HG02588 (cell line): ENCODE results near the gene WIZ.
A peak's percentile ranks its signal among the peaks of the same experiment; 100 is the strongest.

Experiments used
- ATAC-seq: cut with Tn5 transposase; IDR thresholded peaks from one replicate; pipeline ENCODE4 v1.9.1; 2021; ENCODE audit warnings: mild to moderate bottlenecking, moderate library complexity; ENCODE audit not compliant: unreplicated experiment

The WIZ gene

DNA sequence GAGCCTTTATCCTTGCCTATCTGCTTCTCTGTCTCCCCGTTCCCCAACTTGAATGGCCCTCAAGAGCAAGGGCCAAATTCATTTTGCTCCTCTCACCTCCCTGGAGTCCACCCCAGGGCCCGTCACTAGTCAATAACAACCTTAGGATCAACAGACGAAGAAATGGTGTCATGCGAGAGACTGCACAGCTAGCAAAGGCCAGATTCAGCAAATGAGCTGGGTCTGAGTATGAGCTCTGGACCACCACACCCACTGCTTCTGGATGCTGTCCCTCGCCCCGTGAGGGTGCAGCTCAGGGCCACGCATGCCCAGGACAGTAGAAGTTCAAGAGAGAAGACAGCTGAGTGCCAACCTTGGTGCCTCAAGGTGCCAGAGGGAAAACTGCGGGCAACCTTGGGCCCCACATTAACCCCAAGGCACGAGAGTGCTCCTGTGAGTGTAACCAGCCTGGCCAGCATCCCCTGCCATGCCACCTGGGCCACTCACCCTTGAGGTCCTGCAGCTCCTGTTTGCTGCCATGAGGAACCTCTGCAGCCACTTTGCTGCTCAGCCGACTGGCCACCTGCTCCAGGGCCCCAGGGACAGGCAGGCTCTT lies 19.1 kb downstream of the WIZ start:
- no peak for ATAC-seq

DNA sequence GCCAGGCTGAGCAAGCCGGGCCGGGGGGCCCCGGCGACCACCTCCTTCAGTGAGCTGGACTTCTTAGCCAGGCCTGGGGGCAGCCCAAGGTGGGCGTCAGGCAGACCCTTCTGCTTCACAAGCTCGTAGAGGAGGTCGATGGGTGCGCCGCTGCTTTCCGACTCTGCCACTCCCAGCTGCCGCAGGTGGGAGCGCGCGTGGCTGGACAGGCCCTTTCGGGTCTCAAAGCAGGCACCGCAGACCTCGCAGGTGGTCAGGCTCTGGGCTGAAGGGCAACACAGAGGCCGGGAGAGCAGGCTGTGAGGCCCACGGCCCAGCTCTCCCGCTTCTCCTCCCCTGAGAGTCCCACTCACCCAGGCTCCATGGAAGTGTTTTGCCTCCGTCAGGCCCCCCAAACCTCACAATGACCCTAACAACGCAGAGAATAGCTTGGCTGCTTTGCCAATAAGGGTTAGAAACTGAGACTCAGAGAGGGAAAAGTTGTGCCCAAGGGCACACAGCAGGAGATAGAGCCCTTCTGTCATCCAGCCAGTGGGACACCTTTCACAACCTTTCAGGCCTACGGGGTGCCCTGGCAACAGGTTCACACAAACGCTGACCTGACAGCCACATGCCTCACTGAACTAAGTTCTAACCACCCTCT lies 19.8 kb downstream of the WIZ start:
- no peak for ATAC-seq

DNA sequence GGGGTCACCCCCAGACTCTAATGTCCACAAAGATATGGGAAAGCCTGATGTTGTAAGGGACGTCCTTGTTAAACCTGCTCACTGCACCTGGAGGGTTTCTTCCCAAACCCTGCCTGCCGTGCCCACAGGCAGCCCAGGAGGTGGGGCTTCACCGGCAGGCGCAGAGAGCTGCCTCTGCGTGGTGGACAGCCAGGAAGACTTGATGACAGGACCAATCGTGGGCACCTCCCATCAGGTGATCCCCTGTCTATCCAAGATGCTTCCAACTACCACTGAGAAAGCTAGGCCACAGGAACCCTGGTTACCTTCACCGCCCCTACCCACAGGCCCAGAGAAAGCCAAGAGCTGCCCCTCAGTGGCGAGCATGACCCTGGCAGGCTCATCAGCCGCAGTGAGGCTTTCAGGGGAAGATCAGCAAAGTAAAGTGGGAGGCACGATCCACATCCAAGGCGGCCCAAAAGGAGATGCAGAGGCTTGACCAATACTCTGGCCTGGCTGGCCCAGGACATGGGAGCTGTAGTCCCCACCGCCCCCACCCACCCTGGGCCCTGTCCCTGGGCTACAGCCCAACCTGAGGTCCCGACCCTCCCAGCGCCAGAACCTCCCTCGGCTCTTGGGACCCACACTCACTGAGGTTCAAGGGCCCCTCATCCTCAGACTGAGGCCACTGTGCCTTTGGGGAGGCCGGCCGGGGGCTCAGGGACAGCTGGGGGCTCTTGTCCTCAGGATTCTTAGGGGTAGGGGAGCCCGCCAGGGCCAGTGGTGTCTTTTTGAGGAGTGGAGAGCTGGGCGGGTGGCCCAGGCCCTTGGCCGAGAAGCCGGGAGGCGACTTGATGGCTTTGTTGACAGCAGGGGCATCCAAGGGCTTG lies 20.6 kb downstream of the WIZ start:
- no peak for ATAC-seq

DNA sequence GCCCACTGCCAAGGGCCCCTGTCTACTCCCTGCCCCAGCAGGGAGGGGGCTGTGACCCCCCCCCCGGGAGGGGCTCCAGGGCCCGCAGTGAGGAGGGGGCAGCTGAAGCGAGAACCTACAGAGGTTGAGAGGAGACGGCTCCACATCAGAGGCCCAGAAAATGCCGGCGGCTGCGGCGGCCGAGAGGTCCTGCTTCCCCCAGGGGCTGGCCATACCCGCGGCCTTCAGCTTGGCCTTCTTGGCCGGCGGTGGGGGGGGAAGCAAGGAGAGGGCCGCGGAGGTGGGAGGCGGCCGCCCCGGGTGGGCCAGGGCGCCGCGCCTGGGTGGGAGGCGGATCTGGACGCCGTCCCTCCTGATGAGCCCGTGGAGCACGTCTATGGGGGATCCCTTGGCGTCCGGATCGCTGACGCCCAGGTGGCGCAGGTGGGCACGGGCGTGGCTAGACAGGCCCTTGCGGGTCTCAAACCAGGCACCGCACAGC lies 21.7 kb downstream of the WIZ start:
- no peak for ATAC-seq

DNA sequence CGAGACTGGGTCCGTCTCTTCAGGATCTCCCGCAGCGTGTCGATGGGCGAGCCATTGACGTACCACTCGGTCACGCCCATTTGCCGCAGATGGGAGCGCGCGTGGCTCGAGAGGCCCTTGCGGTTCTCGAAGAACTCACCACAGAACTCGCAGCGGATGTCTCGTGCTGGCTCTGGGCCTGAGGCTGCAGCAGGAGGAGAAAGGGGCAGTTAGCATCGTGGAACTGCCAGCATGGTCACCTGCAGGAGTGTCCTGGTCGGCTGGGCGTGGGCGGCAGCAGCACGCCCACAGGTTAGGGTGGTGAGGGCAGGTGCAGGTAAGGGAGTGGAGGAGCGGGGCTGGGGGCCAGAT lies 22.4 kb downstream of the WIZ start:
- ATAC-seq: no peak

DNA sequence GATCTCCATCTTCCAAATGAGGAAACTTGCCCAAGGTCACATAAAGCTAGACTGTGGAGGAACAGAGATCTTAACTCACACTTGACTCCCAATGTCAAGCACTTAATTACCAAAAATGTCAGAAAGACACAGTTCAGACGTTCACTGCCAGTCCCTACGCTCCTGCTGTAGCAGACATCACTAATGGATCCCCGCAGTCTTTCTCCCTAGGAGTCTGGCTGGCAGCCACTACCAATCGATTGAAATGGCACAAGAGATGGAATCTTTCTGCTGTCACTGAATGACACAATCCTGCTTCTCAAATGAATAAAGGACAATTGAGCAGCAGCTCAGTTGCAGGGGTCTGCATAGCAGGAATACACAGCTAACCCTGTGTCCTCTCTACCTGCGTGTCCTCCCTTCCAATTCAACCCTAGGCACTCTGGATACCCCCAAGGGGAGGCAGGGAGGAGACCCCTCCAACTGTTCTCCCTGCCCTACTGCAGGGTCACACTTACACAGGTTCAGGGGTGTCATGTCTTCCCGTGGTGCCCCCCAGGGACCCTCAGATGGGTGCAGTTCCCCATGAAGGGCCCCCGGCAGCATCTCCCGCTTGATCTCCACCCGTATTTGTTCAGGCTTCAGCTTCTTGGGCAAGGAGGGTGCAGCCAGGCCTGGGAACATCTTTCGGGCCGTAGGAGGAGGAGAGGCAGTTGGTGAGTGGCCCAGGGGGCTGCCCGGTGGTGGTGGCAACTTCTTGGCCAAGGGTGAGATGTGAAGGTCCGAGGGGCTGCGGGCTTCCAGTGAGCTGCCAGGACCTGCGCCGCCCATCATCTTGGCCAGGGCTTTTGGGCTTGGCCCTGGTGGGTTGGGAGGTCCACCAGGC lies 23.0 kb downstream of the WIZ start:
- ATAC-seq: no peak

DNA sequence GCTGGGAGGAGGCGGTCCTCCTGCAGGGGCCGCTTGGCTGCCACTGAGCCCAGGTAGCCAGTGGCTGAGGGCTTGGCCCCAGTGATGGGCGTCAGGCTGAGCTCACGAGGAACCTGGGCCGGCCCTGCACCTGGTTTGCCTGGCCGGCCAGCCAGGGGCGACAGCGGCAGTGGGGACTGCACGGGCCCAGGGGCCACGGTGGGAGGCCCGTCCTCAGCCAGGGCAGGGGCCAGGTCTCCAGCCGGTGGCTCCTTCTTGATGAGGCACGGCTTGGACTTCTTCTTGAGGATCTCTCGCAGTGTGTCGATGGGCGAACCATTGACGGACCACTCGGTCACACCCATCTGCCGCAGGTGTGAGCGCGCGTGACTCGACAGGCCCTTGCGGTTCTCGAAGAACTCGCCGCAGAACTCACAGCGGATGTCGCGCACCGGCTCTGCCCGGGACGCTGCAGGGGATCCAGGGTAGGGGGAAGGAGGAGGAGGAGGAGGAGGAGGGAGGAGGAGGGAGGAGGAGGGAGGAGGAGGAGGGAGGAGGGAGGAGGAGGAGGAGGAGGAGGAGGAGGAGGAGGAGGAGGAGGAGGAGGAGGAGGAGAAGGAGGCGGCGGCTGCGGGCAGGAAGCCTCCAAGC lies 24.3 kb downstream of the WIZ start:
- ATAC-seq: no peak

DNA sequence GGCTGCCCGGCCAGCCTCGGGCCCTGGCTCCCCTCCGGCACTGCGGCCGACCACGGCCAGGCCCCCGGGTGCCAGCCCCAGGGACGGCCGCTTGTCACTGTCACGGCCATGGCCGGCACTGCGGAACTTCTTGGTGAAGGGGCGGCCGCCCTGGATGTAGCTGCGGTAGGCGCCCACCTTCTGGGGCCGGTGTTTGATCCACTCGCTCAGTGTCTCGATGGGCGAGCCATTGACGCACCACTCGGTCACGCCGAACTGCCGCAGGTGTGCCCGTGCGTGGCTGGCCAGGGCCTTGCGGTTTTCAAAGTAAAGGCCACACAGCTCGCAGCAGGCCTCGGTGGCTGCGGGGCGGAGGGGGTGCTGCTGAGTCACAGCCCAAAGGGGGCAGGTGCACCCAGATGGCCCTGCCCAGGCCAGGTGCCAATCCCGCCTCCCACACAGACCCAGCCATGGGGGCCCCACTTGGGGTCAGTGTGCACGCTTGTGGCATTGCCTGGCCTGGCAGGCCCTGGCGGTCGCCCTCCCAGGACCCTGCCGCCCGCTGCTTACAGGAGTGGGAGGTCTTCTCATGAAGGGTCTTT lies 25.0 kb downstream of the WIZ start:
- no peak for ATAC-seq

DNA sequence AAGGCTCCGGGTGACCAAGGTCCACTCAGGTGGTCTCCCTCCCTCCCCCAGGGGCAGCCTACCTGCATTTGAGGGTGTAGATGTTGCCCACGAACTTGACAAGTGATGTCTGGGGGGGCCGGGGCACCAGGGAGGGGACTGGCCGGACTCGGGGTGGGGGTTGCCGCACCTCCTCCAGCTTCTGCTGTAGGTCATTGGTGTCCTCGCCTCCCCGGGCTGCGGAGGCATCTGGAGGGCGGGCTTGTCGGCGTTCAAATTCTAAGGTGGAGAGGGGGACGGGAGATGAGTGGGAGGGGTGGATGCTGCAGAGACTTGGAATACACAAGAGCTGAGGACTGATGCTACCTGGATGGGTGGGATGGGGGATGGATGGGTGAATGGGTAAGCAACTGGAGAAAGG lies 25.6 kb downstream of the WIZ start:
- ATAC-seq: no peak

DNA sequence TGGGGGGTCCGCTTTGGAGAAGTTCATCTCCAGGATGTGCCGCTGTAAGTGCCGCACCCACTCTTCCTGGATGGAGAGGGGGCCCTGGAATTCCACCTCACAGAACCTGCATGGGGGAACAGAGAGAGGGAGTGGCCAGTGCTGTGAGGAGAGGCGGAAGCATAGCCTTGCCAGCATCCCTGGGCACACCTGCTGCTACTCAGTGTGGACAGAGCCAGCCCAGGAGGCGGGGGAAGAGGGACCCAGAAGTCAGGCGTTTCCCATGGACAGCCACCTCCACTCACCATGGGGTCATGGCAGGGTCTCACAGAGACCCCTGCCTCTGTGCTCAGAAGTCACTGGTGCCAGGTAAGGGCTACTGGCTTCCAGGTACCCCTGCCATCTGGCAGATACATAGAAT lies 26.6 kb downstream of the WIZ start:
- ATAC-seq: no peak

DNA sequence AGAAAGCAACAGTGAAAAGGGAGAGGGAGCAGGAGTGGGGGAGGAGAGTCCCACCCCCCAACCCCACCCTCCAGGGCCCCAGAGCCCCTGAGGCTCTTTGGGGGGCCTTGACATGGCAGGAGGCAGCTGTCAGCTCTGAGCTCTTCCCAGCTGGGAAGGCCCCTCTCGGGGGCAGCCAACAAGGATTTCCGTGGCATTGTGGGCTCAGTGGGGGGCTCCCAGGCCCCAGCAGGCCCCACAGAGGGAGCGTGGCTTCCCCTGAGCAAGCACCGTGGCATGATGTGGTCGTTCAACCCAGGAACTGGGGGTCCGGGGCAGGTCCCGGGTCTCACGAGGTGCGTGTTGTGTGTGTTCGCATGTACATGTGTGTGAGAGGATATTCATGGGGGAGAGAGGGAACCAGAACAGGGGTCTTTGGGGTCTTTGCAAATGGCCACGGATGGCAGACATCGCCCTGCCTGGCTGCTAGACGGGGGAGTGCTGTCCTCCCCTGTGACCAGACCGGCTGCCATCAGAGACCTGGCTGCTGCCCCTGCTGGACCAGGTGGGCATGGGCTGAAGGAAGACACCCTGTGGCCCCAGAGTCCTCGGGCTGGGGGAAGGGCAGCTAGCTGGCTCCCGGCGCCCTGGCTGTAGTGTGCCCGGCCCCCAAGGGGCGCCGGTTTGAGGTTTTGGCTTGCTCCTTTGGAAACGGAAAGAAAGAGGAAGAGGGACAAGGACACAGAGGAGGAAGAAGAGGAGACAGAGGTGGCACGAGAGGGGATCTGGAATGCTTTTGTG lies 27.3 kb downstream of the WIZ start:
- no peak for ATAC-seq

DNA sequence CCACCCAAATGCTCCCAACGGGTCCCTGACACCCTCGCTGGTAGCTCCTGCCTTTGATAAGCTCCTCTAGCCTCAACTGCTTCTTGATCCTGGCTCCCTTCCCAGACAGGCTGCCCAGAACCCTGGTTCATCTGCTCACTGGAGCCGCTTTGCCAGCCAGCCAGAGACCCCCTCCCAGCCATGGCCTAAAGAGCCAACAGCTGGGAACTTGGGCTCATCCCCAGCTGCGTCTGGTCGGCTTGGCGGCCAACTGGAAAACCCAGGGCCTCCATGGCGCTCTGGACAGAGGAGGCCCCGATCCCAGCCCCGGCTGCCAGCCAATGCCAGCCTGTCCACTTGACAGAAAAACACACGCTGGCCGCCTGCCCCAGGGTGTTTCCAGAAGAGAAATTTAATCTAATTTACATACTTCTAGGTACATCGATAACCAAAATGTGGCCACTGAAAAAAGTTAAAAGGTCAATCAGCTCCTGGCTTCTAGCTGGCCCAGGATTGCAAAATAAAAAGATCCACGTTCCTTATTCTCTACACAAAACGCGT lies 28.0 kb downstream of the WIZ start:
- ATAC-seq: no peak

DNA sequence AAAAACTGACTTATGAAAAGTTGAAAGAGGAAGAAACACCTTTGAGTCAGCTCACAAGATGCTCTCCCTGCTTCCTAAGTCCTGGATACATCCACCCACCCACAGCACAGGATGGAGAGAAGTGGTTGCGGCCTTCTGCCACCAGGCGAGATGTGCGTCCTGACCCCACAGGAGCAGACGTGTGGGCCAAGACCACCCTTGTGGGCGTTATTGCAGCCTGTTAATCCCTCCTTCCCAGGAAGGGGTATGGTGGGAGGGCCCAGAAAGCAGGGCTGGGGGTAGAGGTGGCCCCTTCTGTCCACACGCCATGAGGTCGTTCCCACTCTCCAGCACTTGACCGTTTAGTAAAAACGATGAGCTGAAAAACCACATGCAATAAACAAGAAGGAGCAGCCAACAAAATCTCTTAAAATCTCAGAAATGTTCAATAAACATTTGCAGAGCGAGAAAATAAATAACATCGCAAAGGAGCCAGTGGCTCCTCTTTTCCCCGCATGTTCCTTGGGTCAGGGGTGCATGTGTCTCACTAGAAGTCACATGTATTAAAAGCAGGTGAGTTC lies 28.5 kb downstream of the WIZ start:
- ATAC-seq: no peak

DNA sequence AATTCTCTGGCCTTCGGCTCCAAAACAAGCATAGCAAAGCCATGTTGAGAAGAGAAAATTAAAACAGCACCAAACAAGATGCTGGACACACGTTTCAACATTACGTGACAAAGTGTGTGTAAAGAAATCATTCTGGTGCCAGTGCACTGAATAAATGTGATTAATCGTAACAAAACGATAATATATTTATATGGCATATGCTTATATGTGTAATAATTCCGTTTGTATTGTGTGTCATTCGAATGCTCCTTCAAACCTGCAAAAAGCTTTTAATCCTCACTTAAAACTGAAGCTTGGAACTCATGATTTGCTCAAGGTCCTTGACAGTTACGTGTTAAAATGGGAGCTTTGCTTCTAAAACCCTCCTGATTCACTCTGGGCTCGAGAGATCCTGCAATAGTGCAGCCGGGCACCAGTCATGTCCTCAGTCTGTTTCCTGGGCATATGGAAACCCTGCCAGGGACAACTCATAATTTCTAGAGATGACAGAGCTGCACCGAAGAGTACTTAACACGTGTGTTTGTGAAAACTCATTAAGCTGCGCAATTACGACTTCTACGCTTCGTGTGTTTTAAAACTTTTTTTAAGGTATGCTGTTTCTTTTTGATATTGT lies 30.2 kb downstream of the WIZ start:
- ATAC-seq: no peak

DNA sequence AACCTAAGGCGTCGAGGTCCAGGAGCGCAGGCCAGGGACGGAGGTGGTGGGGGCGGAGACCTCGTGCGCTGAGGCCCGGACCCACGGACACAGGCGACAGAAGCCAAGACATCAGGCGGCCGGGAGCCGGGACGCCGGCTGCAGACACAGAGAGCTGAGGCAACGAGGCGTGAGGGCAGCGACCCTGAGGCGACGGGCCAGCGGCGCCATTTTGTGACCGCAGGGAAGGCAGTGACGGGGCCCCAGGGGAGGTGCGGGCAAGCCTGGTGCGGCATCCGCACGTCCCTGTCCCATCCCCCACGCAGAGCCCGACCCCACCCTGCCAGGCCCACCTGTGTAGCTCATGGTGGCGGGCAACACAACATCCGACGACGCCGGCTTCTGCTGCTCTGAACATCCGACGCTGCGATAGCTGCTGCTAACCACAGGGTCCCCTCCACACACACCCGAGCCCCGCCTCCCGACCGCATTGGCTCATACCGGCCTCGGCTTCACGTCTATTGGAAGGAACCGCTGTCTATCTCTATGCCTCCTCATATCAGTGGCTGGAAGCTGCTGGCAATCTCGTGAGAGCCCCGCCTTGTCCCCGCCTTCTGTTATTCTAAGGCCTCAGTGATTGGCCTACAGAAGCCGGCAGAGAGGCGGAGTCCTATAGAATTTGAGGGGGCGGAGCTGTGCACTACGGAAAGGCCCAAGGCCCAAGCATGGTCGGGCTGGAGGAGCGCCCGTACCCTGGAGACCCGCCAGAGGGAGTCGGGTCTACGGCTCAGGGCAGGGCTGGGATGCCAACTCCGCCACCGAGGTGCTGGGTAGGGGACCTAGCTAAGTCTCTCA lies 31.0 kb downstream of the WIZ start, which contains the start of gene AKAP8L:
TSS of gene AKAP8L (minus strand) at position 410 of the 834 bp plus-strand sequence. CDS start at position 345, 65 bp downstream.
- peak; percentile 90 for ATAC-seq

DNA sequence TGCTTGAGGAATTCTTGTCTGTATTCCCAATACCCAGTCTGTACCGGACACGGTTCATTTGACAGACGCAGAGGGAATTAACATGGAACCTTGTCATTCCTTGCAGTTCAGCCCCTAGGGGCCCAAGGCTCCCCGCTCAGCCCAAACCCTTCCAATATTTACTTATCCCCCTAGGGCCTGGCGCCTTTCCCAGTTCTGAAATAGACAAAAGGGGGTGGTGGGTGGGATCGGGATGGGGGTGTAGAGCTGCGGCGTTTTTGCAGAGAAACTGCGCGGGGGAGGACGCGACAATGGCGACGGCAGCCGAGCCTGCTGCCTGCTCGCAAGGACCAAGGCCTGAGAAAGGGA lies 31.6 kb downstream of the WIZ start:
- no peak for ATAC-seq

DNA sequence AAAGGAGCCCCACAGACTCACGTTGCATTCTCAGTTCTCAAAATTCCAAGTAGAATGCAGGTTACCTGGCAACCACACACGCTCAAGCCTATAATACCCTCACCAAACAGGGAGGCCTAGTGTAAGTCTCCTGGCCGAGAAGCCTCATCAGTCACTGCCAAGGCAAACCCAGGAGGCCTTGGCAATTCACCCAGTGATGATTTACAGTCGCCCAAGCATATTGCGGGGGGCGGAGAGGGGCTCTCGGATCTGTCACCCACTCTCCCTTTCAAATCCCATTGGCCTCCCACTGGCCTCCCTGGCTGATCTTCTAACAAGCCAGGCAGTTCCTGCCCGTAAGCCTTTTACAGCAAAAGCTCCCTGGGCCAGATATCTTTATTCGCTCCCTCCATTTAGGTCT lies 32.1 kb downstream of the WIZ start:
- no peak for ATAC-seq

DNA sequence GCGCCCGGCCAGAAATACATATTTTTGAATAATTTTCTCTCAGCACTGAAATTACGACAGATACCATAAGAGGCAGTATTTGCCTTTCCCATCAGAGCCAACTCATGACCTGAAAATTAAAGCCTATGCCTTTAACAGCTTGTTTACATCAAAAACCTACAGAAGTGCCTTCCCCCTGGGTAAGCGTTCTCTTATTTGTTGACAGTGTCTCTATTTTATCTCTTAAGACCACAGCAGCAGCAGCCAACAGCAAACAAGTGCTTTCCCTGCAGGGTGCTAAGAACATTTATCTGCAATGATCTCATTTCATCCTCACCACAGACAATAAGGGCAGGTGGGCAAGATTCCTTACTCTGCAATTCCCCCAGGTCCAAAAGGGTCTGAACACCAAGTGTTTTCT lies 36.9 kb downstream of the WIZ start:
- no peak for ATAC-seq
